ENCODE measurements around the gene WIPI1.

Gene WIPI1

DNA sequence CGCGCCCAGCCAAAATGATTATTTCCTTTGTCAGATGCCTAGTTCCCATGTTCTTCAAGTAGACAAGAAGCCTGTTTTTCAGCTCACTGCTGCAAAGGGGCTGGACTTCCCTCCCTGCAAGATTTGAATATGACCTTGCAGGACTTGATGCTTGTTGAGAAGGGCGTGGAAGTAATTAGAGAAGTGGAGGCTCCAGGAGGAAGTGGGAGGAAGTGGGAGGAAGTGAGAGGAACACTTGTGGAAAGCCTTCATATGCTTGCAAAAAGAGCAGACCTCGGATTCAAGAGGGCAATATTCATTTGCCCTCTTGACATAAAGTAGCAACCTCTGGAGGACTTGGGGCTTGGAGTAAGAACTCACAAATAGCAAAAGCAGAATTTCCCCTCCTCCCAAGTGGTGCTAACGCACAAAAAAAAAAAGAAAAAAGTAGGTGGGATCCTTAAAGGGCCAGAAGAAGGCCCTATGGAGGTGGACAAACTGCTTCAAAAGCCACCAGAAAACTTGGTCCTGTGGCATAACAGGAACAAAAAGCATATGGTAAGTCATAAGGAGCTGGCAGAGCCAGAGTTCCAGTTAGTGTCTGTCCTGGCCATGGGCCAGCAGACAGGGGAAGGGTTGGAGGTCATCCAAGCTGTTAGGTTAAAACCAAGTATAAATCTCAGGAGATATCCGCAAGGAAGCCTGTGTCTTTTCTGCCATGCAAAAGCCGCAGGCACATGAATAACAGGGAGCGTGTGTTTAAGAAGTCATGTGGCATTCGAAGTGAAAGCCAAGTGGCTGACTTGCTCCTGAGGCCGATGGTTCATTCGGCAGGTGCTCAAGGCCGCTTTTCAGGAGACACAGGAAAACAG is 34.3 kb upstream of the WIPI1 start:
- TF ChIP-seq ZFX (IDR thresholded peaks at IDR 0.05) = no peak
- TF ChIP-seq, protein P1, sequence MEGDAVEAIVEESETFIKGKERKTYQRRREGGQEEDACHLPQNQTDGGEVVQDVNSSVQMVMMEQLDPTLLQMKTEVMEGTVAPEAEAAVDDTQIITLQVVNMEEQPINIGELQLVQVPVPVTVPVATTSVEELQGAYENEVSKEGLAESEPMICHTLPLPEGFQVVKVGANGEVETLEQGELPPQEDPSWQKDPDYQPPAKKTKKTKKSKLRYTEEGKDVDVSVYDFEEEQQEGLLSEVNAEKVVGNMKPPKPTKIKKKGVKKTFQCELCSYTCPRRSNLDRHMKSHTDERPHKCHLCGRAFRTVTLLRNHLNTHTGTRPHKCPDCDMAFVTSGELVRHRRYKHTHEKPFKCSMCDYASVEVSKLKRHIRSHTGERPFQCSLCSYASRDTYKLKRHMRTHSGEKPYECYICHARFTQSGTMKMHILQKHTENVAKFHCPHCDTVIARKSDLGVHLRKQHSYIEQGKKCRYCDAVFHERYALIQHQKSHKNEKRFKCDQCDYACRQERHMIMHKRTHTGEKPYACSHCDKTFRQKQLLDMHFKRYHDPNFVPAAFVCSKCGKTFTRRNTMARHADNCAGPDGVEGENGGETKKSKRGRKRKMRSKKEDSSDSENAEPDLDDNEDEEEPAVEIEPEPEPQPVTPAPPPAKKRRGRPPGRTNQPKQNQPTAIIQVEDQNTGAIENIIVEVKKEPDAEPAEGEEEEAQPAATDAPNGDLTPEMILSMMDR (conservative IDR thresholded peaks at IDR 0.05) = no peak
- no peak overlapping the region for H3K27ac ChIP-seq

GRCh38 chr17:68489919-68490318 is 32.6 kb upstream of the WIPI1 start:
- TF ChIP-seq ZFX (IDR thresholded peaks at IDR 0.05) = no peak
- TF ChIP-seq, protein P1 (conservative IDR thresholded peaks at IDR 0.05) = no peak
- H3K27ac ChIP-seq = no peak overlapping the region

DNA sequence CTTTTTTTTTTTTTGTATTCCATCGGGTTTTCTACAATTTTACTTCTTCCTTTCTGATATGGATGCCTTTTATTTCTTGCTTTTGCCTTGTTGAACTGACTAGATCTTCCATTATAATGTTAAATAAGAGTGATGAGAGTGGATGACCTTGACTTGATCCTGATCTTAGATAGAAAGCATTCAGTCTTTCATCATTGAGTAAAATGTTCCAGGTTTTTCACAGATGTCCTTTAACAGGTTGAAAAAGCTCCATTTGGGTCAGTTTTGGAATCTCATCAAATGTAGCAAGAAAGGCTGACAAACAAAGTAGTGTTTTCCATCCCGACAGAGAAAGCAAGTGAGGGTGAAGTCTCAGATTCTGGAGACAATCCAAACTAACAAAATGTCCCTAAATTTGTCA is 27.2 kb upstream of the WIPI1 start:
- TF ChIP-seq ZFX (IDR thresholded peaks at IDR 0.05) = no peak
- TF ChIP-seq, protein P1 (conservative IDR thresholded peaks at IDR 0.05) = no peak
- H3K27ac ChIP-seq = no peak overlapping the region

- TF ChIP-seq, protein P1 (conservative IDR thresholded peaks at IDR 0.05) = no peak
- TF ChIP-seq ZFX (IDR thresholded peaks at IDR 0.05) = no peak
- H3K27ac ChIP-seq = no peak overlapping the region
Observed at GRCh38 chr17:68482576-68483041, 25.3 kb upstream of the WIPI1 start.

- no peak for TF ChIP-seq ZFX (IDR thresholded peaks at IDR 0.05)
- TF ChIP-seq, protein P1 (conservative IDR thresholded peaks at IDR 0.05) = no peak
- no peak overlapping the region for H3K27ac ChIP-seq
Observed at GRCh38 chr17:68480885-68481284, 23.6 kb upstream of the WIPI1 start.

GRCh38 chr17:68470961-68471360 is 13.7 kb upstream of the WIPI1 start:
- TF ChIP-seq ZFX (IDR thresholded peaks at IDR 0.05) = no peak
- TF ChIP-seq, protein P1 (conservative IDR thresholded peaks at IDR 0.05) = no peak
- no peak overlapping the region for H3K27ac ChIP-seq

DNA sequence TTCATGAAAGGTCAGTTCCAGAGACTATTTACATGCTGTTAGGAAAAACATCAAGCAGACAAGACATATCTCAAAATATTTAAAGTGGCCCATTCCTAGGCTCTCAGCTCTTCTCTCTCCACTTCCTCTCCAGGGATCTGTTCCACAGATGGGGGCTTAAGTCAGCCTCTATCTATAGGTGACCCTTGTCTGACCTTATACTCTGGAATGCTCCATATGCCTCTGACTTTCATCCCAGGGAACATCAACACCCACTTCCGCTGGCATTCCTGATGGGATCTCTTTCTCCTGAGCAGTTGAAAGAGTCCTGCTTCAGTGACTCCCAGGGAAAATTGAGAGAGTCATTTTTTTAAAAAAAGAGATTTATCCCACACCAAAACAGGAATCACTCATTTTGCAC is 11.5 kb upstream of the WIPI1 start:
- TF ChIP-seq, protein P1 (conservative IDR thresholded peaks at IDR 0.05) = no peak
- TF ChIP-seq ZFX (IDR thresholded peaks at IDR 0.05) = no peak

More for the DNA sequence above, 11.5 kb upstream of the WIPI1 start:
- H3K27ac ChIP-seq = no peak overlapping the region

Data from C4-2B (cell line).